H1 (cell line): ENCODE measurements around the gene CLIP3.
"Not testable (repeated sequence)": the region's sequence is repeated elsewhere in the genome, so short reads cannot be mapped to it uniquely, and the experiment has no call there.

Experiments used
- BCL11A ChIP-seq, 2 experiments: IDR thresholded peaks; one replicate each; pipeline ENCODE4 v1.6.1; 2011; ENCODE audit warnings: low read depth in 2 of 2, low read length in 2 of 2, mild to moderate bottlenecking in 2 of 2
- CEBPB ChIP-seq: IDR thresholded peaks from 2 replicates; pipeline ENCODE4 v1.6.1; 2012; ENCODE audit warnings: low read depth, low read length
- CHD2 ChIP-seq: IDR thresholded peaks from 2 replicates; pipeline ENCODE4 v1.6.1; 2012; ENCODE audit warnings: low read length, improper control_type of control experiment
- CREB1 ChIP-seq: IDR thresholded peaks from 2 replicates; pipeline ENCODE4 v1.6.1; 2012; ENCODE audit warnings: inconsistent platforms
- POLR2A ChIP-seq, 2 experiments: IDR thresholded peaks; 1 replicate in 1 of 2; 2 replicates in 1 of 2; pipeline ENCODE4 v1.6.1; 2011; ENCODE audit warnings: low read depth in 2 of 2, low read length in 2 of 2, mild to moderate bottlenecking in 2 of 2; ENCODE audit errors: control extremely low read depth in 1 of 2
- POLR2AphosphoS5 ChIP-seq: IDR thresholded peaks from 2 replicates; pipeline ENCODE4 v1.6.1; 2011; ENCODE audit warnings: low read depth, low read length
- SIN3A ChIP-seq, 2 experiments: IDR thresholded peaks in 1 of 2; conservative IDR thresholded peaks in 1 of 2; 2 replicates each; pipeline ENCODE4 v1.6.1; 2011 to 2012; ENCODE audit warnings: low read length in 2 of 2, improper control_type of control experiment in 1 of 2, low read depth in 1 of 2, mild to moderate bottlenecking in 1 of 2
- SP2 ChIP-seq: IDR thresholded peaks from 2 replicates; pipeline ENCODE4 v1.6.1; 2012; ENCODE audit warnings: mild to moderate bottlenecking, low read length, inconsistent platforms
- SUZ12 ChIP-seq: fragments of 200-600 bp; sonication (generic); IDR thresholded peaks from 2 replicates; pipeline ENCODE4 v1.6.1; 2012; ENCODE audit warnings: mild to moderate bottlenecking, inconsistent platforms, low read length, moderate library complexity, mixed read lengths
- TEAD4 ChIP-seq: IDR thresholded peaks from 2 replicates; pipeline ENCODE4 v1.6.1; 2012; ENCODE audit warnings: low read depth, low read length, inconsistent platforms, mixed read lengths
- YY1 ChIP-seq: IDR thresholded peaks from 2 replicates; pipeline ENCODE4 v1.6.1; 2011; ENCODE audit warnings: low read depth, mild to moderate bottlenecking, low read length
- ZNF274 ChIP-seq: IDR thresholded peaks from 2 replicates; pipeline ENCODE4 v1.7.0; 2012; ENCODE audit warnings: low read length, borderline replicate concordance; ENCODE audit errors: extremely low read depth
- TF ChIP-seq, protein P1 (sequence below), 3 experiments: IDR thresholded peaks; 1 replicate in 2 of 3; 2 replicates in 1 of 3; pipeline versions ENCODE4 v1.5.1 to v1.6.1; 2011; ENCODE audit warnings: low read length in 3 of 3, mild to moderate bottlenecking in 3 of 3, inconsistent platforms in 2 of 3, low read depth in 1 of 3, moderate library complexity in 1 of 3; ENCODE audit not compliant: insufficient read depth in 1 of 3; ENCODE audit errors: control extremely low read depth in 1 of 3

DNA sequence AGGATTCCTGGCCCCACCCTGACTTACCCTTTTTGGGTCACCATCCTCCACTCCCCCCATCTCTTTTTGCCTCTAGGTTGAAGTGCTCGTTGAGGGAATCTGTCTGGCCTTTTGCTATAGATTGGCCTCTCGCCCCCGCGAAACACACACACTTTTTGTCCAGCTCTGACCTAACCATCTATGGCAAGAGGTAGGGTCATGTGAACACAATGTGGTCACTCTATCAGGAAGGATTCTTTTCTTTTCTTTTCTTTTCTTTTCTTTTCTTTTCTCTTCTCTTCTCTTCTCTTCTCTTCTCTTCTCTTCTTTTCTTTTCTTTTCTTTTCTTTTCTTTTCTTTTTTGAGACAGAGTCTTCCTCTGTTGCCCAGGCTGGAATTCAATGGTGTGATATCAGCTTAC lies 51.7 kb downstream of the CLIP3 start:
- TF ChIP-seq, protein P1, sequence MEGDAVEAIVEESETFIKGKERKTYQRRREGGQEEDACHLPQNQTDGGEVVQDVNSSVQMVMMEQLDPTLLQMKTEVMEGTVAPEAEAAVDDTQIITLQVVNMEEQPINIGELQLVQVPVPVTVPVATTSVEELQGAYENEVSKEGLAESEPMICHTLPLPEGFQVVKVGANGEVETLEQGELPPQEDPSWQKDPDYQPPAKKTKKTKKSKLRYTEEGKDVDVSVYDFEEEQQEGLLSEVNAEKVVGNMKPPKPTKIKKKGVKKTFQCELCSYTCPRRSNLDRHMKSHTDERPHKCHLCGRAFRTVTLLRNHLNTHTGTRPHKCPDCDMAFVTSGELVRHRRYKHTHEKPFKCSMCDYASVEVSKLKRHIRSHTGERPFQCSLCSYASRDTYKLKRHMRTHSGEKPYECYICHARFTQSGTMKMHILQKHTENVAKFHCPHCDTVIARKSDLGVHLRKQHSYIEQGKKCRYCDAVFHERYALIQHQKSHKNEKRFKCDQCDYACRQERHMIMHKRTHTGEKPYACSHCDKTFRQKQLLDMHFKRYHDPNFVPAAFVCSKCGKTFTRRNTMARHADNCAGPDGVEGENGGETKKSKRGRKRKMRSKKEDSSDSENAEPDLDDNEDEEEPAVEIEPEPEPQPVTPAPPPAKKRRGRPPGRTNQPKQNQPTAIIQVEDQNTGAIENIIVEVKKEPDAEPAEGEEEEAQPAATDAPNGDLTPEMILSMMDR (IDR thresholded peaks at IDR 0.05; ENCODE audit: control extremely low read depth in 1 of 3, insufficient read depth in 1 of 3, low read depth in 1 of 3, low read length in 3 of 3) = not testable (repeated sequence)
- TF ChIP-seq POLR2AphosphoS5; TEAD4; CEBPB; POLR2A (IDR thresholded peaks at IDR 0.05; ENCODE audit: control extremely low read depth in 1 of 2, low read depth in 2 of 2, low read length in 2 of 2); CREB1; YY1; SIN3A (conservative IDR thresholded peaks at IDR 0.05 in 1 of 2, IDR thresholded peaks at IDR 0.05 in 1 of 2; ENCODE audit: low read depth in 1 of 2, low read length in 2 of 2); SP2; BCL11A (IDR thresholded peaks at IDR 0.05; ENCODE audit: low read depth in 2 of 2, low read length in 2 of 2); CHD2; ZNF274; SUZ12: not testable (repeated sequence)
